Measurements from ENCODE around the gene DNAJC21. TPM values are rescaled to one million over a fixed set of nuclear protein-coding genes. Genes with fewer than 3 reads are reported as not detected.
A peak's percentile ranks its signal among the peaks of the same experiment; 100 is the strongest.

DNAJC21 gene
- total and polyA plus RNA-seq, 9 of the 15 experiments (the other 6 are each of a cell fraction or from before 2014, with no cell fraction given), result 26.6 to 105 (median 70.7) TPM

DNA sequence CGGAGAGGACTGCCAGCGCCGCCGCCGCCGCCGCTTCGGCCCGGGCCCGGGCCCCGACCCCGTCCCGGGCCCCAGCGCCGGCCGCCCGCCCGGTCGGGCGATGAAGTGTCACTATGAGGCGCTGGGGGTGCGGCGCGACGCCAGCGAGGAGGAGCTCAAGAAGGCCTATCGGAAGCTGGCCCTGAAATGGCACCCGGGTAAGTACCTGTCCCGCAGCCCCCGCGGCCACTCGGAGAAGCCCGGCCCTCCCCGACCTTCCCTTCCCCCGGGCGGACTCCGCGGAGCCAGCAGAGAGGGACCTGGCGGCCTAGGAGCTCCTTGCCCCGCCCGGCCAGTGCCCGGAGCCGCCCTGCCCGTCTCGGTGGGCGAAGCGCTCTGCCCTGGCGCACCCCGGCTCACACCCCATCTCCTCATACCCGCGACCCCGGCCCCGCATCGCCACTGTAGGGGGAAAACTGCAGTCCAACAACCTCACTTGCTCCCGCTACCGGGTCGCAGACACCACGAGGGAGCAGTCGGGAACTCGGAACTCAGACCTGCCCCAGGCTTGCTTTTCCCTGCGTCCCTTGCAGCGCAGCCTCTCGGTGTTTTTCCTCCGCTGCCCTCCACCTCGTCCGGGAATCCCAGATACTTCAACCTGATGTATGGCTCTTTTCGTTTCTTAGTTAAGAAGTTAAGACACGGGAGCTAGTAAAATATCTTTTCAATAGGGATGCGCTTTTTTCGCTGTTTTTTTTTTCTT, 532 bp downstream of the DNAJC21 start (continued):
- TF ChIP-seq ATF3 (IDR thresholded peaks at IDR 0.05) (no peak), ATF3 (CRISPR knock-in tag; conservative IDR thresholded peaks at IDR 0.05) (no peak), ETV6 (IDR thresholded peaks at IDR 0.05; ENCODE audit: borderline replicate concordance in 1 of 2, low read depth in 2 of 2, low read length in 1 of 2) (no peak), ETV6 (CRISPR knock-in tag; IDR thresholded peaks at IDR 0.05; ENCODE audit: borderline replicate concordance) (no peak), RBFOX2 (IDR thresholded peaks at IDR 0.05; ENCODE audit: low read depth, low read length) (peak; percentile 87), RREB1 (CRISPR knock-in tag; IDR thresholded peaks at IDR 0.05) (no peak), RB1 (IDR thresholded peaks at IDR 0.05; ENCODE audit: low read depth) (0 out of 2 replicates have a peak, but pooled peaks have one; percentile 1), ZNF655 (CRISPR knock-in tag; IDR thresholded peaks at IDR 0.05) (no peak), ZNF3 (CRISPR knock-in tag; IDR thresholded peaks at IDR 0.05) (no peak), RUNX1 (IDR thresholded peaks at IDR 0.05; ENCODE audit: low read depth) (no peak), CHD1 (IDR thresholded peaks at IDR 0.05; ENCODE audit: low read length) (peak; percentile 70), SMAD1 (IDR thresholded peaks at IDR 0.05; ENCODE audit: low read depth, low read length, partially characterized antibody) (no peak), ATF6 (CRISPR knock-in tag; IDR thresholded peaks at IDR 0.05) (0 out of 2 replicates have a peak, but pooled peaks have one; percentile 25), SRSF7 (optimal IDR thresholded peaks at IDR 0.05; ENCODE audit: low read depth, low read length) (no peak), NCOA4 (IDR thresholded peaks at IDR 0.05; ENCODE audit: partially characterized antibody) (no peak)
- TF ChIP-seq, protein P1, sequence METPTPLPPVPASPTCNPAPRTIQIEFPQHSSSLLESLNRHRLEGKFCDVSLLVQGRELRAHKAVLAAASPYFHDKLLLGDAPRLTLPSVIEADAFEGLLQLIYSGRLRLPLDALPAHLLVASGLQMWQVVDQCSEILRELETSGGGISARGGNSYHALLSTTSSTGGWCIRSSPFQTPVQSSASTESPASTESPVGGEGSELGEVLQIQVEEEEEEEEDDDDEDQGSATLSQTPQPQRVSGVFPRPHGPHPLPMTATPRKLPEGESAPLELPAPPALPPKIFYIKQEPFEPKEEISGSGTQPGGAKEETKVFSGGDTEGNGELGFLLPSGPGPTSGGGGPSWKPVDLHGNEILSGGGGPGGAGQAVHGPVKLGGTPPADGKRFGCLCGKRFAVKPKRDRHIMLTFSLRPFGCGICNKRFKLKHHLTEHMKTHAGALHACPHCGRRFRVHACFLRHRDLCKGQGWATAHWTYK (CRISPR knock-in tag; IDR thresholded peaks at IDR 0.05), result peak; percentile 79; the same call in 1 of the 2 replicates
